WTC11 (cell line): ENCODE measurements around the gene ZNF225. TPM values are rescaled to one million over a fixed set of nuclear protein-coding genes. Genes with fewer than 3 reads are reported as not detected.

Source experiments
- ATAC-seq: fragments of 200-7000 bp; cut with Tn5 transposase; 2 replicates; pipeline ENCODE4 v1.10.0; 2021; ENCODE audit warnings: mild to moderate bottlenecking, moderate library complexity
- CTCF ChIA-PET: fragments of 300-600 bp; sonication (Branson Sonifier 250); formaldehyde crosslinking; loops from one replicate; lab custom pipeline; 2021; ENCODE audit warnings: antibody characterized with exemption; lab: Charles Lee
- POLR2A ChIA-PET: fragments of 350-600 bp; sonication (Branson Sonifier 250); formaldehyde crosslinking; loops from one replicate; lab custom pipeline; 2021; ENCODE audit warnings: antibody characterized with exemption; lab: Charles Lee
- DNase-seq: peaks from one replicate; pipeline ENCODE4 v3.0.0; 2021; ENCODE audit warnings: low spot score
- H3K27ac Mint-ChIP-seq: 2 replicates; pipeline ENCODE4 v1.8.0; 2021; ENCODE audit warnings: mixed read lengths
- H3K27me3 Mint-ChIP-seq: 2 replicates; pipeline ENCODE4 v1.8.0; 2021; ENCODE audit warnings: low read depth, mild to moderate bottlenecking, moderate library complexity, mixed read lengths
- H3K36me3 Mint-ChIP-seq: 2 replicates; pipeline ENCODE4 v1.8.0; 2021; ENCODE audit warnings: mixed read lengths
- H3K4me1 Mint-ChIP-seq: 2 replicates; pipeline ENCODE4 v1.8.0; 2022; ENCODE audit warnings: mixed read lengths
- H3K4me3 Mint-ChIP-seq: 2 replicates; pipeline ENCODE4 v1.8.0; 2021; ENCODE audit warnings: mild to moderate bottlenecking, moderate library complexity, mixed read lengths
- H3K9me3 Mint-ChIP-seq: 2 replicates; pipeline ENCODE4 v1.8.0; 2021; ENCODE audit warnings: mixed read lengths
- IRF2 ChIP-seq: sonication (generic); formaldehyde crosslinking; IDR thresholded peaks from 2 replicates; pipeline ENCODE4 v1.8.0; 2022; ENCODE audit warnings: low read depth, missing genetic modification reagents, borderline replicate concordance
- JUN ChIP-seq: sonication (generic); formaldehyde crosslinking; IDR thresholded peaks from 2 replicates; pipeline ENCODE4 v1.8.0; 2023; ENCODE audit warnings: mild to moderate bottlenecking, missing genetic modification reagents
- MYBL2 ChIP-seq: sonication (generic); formaldehyde crosslinking; IDR thresholded peaks from 2 replicates; pipeline ENCODE4 v1.8.1; 2023; ENCODE audit warnings: mild to moderate bottlenecking, moderate library complexity, missing genetic modification reagents
- NR2C2 ChIP-seq: sonication (generic); formaldehyde crosslinking; IDR thresholded peaks from 2 replicates; pipeline ENCODE4 v1.8.0; 2022; ENCODE audit warnings: mild to moderate bottlenecking, missing genetic modification reagents
- NR3C1 ChIP-seq: sonication (generic); formaldehyde crosslinking; conservative IDR thresholded peaks from 2 replicates; pipeline ENCODE4 v1.8.1; 2023; ENCODE audit warnings: low read depth, mild to moderate bottlenecking, missing genetic modification reagents
- SOX15 ChIP-seq: fragments of 250-450 bp; sonication (Bioruptor Pico); IDR thresholded peaks from 2 replicates; pipeline ENCODE4 v1.9.0; 2021; ENCODE audit warnings: mild to moderate bottlenecking
- TP53 ChIP-seq: sonication (generic); formaldehyde crosslinking; IDR thresholded peaks from 2 replicates; pipeline ENCODE4 v1.8.1; 2023; ENCODE audit warnings: mild to moderate bottlenecking, missing genetic modification reagents
- ZNF416 ChIP-seq: fragments of 250-450 bp; sonication (Bioruptor Pico); IDR thresholded peaks from 2 replicates; pipeline ENCODE4 v1.9.0; 2021; ENCODE audit warnings: mild to moderate bottlenecking, inconsistent platforms
- ZNF423 ChIP-seq: fragments of 250-450 bp; sonication (Bioruptor Pico); IDR thresholded peaks from 2 replicates; pipeline ENCODE4 v2.1.2; 2022; ENCODE audit warnings: mild to moderate bottlenecking, moderate library complexity
- total RNA-seq: library from RNA; stranded (reverse); gene quantifications from 3 replicates; pipeline ENCODE4 v1.2.3, GENCODE V29; 2021
- TF ChIP-seq, protein P1 (sequence below): fragments of 250-450 bp; sonication (Bioruptor Pico); IDR thresholded peaks from 2 replicates; pipeline ENCODE4 v1.9.0; 2021; ENCODE audit warnings: mild to moderate bottlenecking
- TF ChIP-seq, protein P2 (sequence below): fragments of 250-450 bp; sonication (Bioruptor Pico); conservative IDR thresholded peaks from 2 replicates; pipeline ENCODE4 v1.9.0; 2021; ENCODE audit warnings: mild to moderate bottlenecking
- TF ChIP-seq, protein P3 (sequence below): sonication (generic); formaldehyde crosslinking; IDR thresholded peaks from 2 replicates; pipeline ENCODE4 v1.8.1; 2023; ENCODE audit warnings: mild to moderate bottlenecking, missing genetic modification reagents, moderate library complexity
- TF ChIP-seq, protein P4 (sequence below): sonication (generic); formaldehyde crosslinking; IDR thresholded peaks from 2 replicates; pipeline ENCODE4 v1.8.0; 2023; ENCODE audit warnings: mild to moderate bottlenecking, missing genetic modification reagents
- TF ChIP-seq, protein P5 (sequence below): sonication (generic); formaldehyde crosslinking; IDR thresholded peaks from 2 replicates; pipeline ENCODE4 v1.8.1; 2022; ENCODE audit warnings: missing genetic modification reagents, borderline replicate concordance
- TF ChIP-seq, protein P6 (sequence below): sonication (generic); formaldehyde crosslinking; IDR thresholded peaks from 2 replicates; pipeline ENCODE4 v1.8.0; 2023; ENCODE audit warnings: missing genetic modification reagents
- TF ChIP-seq, protein P7 (sequence below): sonication (generic); formaldehyde crosslinking; IDR thresholded peaks from 2 replicates; pipeline ENCODE4 v1.8.0; 2022; ENCODE audit warnings: mild to moderate bottlenecking, missing genetic modification reagents

Gene ZNF225
- total RNA-seq, 1 experiment from 2014 or later, result 3.9 TPM

DNA sequence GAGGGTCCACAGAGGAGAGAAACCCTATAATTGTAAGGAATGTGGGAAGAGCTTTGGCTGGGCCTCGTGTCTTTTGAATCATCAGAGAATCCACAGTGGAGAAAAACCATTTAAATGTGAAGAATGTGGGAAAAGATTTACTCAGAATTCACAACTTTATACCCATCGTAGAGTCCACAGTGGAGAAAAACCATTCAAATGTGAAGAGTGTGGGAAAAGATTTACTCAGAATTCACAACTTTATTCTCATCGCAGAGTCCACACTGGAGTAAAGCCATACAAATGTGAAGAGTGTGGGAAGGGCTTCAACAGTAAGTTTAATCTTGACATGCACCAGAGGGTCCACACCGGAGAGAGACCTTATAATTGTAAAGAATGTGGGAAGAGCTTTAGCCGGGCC lies 18.8 kb downstream of the ZNF225 start:
- H3K27ac Mint-ChIP-seq, result no peak overlapping the region
- H3K36me3 Mint-ChIP-seq, result peaks cover 39% of the 10 kb centered on the region
- H3K4me3 Mint-ChIP-seq, result no peak overlapping the region
- TF ChIP-seq TP53 (no peak), MYBL2 (no peak), NR2C2 (CRISPR knock-in tag) (no peak), NR3C1 (CRISPR knock-in tag) (no peak), SOX15 (no peak), ZNF416 (no peak), JUN (CRISPR knock-in tag) (no peak), IRF2 (CRISPR knock-in tag) (no peak), ZNF423 (CRISPR knock-in tag) (no peak)
- TF ChIP-seq, protein P1, sequence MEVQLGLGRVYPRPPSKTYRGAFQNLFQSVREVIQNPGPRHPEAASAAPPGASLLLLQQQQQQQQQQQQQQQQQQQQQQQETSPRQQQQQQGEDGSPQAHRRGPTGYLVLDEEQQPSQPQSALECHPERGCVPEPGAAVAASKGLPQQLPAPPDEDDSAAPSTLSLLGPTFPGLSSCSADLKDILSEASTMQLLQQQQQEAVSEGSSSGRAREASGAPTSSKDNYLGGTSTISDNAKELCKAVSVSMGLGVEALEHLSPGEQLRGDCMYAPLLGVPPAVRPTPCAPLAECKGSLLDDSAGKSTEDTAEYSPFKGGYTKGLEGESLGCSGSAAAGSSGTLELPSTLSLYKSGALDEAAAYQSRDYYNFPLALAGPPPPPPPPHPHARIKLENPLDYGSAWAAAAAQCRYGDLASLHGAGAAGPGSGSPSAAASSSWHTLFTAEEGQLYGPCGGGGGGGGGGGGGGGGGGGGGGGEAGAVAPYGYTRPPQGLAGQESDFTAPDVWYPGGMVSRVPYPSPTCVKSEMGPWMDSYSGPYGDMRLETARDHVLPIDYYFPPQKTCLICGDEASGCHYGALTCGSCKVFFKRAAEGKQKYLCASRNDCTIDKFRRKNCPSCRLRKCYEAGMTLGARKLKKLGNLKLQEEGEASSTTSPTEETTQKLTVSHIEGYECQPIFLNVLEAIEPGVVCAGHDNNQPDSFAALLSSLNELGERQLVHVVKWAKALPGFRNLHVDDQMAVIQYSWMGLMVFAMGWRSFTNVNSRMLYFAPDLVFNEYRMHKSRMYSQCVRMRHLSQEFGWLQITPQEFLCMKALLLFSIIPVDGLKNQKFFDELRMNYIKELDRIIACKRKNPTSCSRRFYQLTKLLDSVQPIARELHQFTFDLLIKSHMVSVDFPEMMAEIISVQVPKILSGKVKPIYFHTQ (CRISPR knock-in tag), result no peak
- TF ChIP-seq, protein P2, sequence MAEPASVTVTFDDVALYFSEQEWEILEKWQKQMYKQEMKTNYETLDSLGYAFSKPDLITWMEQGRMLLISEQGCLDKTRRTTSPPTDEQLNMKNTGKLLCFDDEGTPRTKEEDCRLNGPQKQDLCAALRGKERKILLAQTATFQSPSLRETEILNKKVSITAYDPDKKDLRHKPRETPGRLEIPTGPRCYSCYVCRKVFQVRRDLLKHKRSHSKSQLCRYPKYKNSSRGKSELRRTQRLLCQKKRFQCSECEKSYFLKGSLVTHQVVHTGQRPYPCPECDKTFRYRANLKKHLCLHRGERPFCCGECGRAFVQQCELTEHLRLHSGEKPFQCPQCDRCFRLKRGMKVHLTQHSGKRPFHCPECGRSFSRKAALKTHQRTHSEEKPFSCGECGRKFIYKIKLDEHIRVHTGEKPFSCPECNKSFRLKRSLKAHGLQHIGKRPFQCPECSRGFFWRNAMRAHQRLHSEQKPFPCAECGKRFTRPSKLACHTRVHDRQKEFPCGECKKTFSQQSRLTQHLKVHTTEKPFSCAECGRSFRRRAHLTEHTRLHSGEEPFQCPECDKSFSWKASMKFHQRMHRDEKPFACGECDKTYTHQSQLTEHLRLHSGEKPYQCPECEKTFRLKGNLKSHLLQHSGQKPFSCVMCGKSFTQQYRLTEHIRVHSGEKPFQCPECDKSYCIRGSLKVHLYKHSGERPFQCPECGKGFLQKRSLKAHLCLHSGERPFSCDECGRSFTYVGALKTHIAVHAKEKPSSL (CRISPR knock-in tag), result no peak
- TF ChIP-seq, protein P3, sequence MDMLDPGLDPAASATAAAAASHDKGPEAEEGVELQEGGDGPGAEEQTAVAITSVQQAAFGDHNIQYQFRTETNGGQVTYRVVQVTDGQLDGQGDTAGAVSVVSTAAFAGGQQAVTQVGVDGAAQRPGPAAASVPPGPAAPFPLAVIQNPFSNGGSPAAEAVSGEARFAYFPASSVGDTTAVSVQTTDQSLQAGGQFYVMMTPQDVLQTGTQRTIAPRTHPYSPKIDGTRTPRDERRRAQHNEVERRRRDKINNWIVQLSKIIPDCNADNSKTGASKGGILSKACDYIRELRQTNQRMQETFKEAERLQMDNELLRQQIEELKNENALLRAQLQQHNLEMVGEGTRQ, result no peak
- TF ChIP-seq, protein P4, sequence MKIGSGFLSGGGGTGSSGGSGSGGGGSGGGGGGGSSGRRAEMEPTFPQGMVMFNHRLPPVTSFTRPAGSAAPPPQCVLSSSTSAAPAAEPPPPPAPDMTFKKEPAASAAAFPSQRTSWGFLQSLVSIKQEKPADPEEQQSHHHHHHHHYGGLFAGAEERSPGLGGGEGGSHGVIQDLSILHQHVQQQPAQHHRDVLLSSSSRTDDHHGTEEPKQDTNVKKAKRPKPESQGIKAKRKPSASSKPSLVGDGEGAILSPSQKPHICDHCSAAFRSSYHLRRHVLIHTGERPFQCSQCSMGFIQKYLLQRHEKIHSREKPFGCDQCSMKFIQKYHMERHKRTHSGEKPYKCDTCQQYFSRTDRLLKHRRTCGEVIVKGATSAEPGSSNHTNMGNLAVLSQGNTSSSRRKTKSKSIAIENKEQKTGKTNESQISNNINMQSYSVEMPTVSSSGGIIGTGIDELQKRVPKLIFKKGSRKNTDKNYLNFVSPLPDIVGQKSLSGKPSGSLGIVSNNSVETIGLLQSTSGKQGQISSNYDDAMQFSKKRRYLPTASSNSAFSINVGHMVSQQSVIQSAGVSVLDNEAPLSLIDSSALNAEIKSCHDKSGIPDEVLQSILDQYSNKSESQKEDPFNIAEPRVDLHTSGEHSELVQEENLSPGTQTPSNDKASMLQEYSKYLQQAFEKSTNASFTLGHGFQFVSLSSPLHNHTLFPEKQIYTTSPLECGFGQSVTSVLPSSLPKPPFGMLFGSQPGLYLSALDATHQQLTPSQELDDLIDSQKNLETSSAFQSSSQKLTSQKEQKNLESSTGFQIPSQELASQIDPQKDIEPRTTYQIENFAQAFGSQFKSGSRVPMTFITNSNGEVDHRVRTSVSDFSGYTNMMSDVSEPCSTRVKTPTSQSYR, result no peak
- TF ChIP-seq, protein P5, sequence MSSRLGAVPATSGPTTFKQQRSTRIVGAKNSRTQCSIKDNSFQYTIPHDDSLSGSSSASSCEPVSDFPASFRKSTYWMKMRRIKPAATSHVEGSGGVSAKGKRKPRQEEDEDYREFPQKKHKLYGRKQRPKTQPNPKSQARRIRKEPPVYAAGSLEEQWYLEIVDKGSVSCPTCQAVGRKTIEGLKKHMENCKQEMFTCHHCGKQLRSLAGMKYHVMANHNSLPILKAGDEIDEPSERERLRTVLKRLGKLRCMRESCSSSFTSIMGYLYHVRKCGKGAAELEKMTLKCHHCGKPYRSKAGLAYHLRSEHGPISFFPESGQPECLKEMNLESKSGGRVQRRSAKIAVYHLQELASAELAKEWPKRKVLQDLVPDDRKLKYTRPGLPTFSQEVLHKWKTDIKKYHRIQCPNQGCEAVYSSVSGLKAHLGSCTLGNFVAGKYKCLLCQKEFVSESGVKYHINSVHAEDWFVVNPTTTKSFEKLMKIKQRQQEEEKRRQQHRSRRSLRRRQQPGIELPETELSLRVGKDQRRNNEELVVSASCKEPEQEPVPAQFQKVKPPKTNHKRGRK (CRISPR knock-in tag), result no peak
- TF ChIP-seq, protein P6, sequence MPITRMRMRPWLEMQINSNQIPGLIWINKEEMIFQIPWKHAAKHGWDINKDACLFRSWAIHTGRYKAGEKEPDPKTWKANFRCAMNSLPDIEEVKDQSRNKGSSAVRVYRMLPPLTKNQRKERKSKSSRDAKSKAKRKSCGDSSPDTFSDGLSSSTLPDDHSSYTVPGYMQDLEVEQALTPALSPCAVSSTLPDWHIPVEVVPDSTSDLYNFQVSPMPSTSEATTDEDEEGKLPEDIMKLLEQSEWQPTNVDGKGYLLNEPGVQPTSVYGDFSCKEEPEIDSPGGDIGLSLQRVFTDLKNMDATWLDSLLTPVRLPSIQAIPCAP (CRISPR knock-in tag), result no peak
- TF ChIP-seq, protein P7, sequence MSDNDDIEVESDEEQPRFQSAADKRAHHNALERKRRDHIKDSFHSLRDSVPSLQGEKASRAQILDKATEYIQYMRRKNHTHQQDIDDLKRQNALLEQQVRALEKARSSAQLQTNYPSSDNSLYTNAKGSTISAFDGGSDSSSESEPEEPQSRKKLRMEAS (CRISPR knock-in tag), result no peak
- ChIA-PET CTCF (no interaction called here), POLR2A (no interaction called here)
- no peak for DNase-seq
- no peaks in the 10 kb centered on the region for H3K4me1 Mint-ChIP-seq
- no peak for ATAC-seq
- H3K9me3 Mint-ChIP-seq, result peaks cover 37% of the 10 kb centered on the region
- no peaks in the 10 kb centered on the region; the same call in 1 of the 2 replicates for H3K27me3 Mint-ChIP-seq
